Stimulated activated CD8-positive, alpha-beta memory T cell treated with anti-CD3 and anti-CD28 coated beads, Interleukin-12 subunit alpha, Interleukin-12 subunit beta, amount 100 ng/mL, for 1 hour (primary cell): ENCODE measurements around the gene PRDM4.
"Not testable (repeated sequence)": the region's sequence is repeated elsewhere in the genome, so short reads cannot be mapped to it uniquely, and the experiment has no call there.

Source experiments
- DNase-seq: peaks from one replicate; pipeline ENCODE4 v3.0.0-alpha.2; 2020; ENCODE audit warnings: low read depth

The PRDM4 gene

DNA sequence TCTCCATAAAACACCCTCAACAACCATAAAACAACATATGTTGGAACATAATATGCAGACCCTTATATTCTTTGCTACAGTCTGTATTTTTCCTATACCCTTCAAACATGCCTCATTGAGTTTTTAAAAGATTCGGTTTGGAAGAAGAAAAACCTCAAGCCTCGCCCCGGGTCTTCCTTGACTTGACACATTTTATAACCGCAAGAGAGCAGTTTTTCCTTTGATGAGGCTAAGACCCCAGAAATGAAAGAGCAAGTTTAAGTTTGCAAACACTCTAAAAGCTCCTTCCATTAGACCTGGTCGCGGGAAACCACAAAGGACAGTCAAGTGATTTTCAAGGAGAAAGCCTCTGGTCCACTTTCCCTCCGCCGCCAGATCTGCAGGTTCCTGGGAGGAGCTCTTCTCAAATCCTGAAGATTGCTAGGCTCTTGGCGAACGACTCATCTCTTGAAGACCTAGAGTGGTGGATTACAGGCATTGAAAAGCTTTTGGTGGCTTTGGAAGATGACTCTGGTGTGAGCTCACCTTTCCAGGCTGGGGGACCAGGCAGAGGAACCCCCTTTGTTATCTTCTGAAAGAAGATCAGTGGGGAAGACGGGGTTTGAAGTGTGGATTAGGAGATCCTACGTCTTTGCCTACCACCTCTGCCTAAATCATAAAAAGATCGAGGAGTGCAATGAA lies 13.6 kb upstream of the PRDM4 start, which contains the start of gene ASCL4:
Gene ASCL4, plus strand, starts transcription at position 356 of the 681 bp plus-strand sequence. CDS start 515 bp downstream, outside the sequence.
- no peak for DNase-seq

DNA sequence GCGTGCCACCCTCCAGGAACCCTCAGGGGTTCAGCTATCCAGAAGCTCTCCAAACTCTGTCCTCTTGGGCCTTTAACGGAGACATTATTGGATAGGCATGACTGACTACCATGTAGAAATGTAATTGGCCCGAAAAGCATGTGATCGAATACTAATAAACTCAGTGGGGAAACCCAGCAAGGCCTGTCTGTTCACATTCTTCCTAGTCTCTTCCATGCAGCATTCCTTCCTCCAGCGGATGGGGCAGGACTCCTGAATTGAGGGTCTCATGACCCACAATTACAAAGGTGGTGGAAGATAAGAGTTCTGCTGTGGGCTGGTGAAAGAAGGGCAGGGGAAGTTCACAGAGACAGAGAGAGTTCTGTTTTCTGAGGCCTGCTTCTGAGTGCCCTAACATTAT lies 6.5 kb upstream of the PRDM4 start:
- no peak for DNase-seq

DNA sequence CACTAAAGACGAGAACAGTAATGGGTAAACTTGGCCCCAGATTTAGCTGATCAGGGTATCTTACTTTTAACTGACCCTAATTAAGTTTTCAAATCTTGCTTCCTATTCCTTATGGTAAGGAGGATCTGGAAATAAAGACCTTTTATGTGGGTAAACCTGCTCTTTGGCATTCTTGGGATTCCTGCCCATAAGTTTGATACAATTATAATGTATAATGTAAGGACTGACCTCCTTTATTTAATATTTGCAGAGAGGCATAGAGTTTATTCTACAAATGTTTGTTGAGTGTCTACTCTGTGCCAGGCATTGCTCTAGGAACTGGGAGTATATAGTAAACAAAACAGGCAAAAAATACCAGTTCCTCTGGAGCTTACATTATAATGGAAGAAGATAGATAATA lies 4.4 kb upstream of the PRDM4 start:
- DNase-seq = no peak

DNA sequence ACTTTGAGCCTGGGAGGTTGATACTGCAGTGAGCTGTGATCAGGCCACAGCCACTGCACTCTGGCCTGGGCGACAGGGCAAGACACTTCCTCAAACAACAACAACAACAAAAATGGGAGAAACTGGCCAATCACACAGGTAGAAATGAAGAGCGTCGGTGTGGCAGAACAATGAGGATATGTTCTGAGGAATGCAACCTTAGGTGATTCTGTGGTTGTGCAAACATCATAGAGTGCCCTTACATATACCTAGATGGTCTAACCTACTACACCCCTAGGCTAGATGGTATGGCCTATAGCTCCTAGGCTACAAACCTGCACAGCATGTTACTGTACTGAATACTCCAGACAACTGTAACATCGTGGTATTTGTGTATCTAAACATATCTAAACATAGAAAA lies 3.7 kb upstream of the PRDM4 start:
- DNase-seq = no peak

DNA sequence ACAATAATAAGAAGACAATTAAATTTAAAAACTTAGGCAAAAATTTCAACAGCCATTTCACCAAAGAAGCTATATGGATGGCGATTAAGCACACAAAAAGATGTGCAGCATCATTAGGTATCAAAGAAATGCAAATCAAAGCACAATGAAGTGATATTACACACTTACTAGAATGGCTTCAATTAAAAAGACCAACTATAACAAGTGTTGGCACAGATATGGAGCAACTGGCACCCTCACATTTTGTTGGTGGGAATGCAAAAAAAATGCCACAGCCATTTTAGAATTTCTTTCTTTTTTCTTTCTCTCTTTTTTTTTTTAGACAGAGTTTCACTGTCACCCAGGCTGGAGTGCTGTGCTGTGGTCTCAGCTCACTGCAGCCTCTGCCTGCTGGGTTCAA lies 1.9 kb upstream of the PRDM4 start:
- no peak for DNase-seq

DNA sequence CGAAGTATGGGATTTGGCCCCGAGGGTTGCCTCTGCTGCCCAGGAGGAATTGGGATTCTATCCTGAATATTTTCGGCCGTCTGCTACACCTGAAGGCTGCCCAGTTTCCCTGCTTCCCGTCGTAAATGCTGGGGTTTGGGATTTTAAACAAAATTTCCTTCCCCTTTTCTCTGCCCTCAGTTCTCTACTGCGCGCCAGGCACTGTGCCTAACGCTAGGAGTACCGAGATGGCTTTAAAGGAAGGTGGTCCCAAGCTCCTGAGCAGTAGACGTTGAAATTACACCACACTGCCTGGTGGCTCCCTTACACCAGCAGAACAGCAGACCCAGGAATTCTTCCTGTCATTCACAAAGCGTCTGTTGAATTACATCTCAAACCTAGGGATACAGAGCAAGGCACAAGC lies 566 bp upstream of the PRDM4 start:
- no peak for DNase-seq

DNA sequence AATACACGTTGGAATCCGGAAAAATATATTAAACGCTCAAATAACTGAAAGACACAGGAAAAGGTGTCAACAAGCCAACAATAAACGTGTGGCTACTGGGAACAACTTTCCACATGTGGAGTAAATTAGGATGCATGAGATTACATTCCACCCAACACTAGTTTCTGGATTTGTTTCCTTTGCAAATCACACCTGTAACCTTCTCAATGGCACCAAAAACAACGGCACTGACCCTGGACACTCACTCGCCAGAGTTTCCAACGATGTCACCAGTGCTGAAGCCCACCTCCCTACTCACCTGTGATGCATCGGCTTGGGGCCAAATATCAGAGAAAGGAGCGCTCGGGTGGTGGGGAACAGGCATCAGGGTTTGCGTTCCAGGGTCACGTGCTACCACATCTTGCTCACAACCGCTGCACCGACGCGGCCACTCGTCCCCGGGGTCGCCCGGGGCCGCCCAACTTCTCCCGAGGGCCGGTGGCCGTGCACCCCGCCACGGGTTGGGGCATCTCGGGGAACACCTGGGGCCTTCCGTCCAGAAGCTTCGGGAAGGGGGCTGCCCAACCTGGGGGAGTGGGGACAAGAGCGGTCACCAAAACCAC lies 629 bp downstream of the PRDM4 start:
- no peak for DNase-seq

DNA sequence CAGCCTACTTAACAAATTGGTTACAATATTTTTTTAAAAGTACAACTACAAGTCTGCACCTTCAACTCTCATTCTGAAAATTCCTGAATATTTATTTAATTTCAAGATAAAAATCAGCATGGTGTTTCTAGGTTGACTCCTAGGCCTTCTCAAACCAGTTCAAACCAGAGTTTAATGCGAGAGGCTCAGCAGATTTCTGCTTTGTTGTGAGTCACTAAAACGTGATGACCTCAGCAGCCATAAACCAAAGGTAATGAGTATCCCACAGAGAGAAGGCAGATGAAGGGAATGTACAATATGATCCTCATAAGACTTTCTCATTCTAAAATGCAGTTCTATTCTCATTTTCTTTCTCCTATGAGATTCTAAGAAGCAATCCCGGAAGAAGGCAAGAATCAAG lies 1.5 kb downstream of the PRDM4 start:
- no peak for DNase-seq

DNA sequence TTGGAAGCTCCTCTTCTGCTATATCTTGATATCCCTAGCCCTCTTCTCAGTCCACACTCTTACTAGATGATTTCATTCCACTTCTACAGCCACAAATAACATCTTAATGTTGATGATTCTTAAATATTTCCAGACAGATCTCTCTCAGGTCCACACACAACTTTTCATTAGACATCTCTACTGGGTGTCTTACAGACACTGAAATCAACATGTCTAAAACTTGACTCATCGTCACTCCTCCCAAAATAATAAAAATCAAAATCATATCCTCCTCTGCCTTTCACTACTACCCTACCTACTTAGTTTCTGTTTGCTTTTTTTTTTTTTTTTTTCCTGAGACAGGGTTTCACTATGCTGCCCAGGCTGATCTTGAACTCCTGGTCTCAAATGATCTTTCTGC lies 11.9 kb downstream of the PRDM4 start:
- DNase-seq = no peak

DNA sequence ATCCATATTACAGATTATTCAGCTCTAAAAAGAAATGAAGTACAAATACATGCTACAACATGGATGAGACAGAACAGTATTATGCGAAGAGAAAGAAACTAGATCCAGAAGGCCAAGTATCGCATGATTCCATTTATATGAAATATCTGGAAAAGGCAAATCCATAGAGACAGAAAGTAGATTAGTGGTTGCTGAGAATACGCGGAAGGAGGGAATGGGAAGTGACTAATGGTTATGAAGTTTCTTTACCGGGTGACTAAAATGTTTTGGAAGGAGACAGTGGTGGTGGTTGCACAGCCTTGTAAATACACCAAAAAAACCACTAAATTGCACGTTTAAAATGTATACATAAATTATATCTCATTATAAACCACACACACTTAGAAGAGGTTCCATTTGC lies 12.5 kb downstream of the PRDM4 start:
- no peak for DNase-seq

DNA sequence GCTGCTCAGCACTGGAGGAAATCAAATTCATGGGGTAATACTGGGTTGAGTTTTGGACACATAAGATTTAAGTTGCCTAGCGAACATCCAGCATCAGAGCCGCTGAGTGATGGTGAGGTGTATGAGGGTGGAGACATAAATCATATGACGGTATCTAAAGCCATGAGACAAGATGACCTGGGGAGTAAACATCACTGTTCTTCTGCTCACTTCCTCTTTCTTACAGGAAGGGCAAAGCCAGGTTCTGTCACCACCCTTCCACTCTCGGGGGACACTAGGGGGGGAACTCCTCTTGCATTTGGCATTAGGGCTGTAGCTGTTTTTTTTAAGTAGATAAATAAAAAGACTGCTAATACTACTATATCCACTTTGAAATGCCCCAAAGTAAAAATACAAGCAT lies 24.0 kb downstream of the PRDM4 start:
- no peak for DNase-seq

DNA sequence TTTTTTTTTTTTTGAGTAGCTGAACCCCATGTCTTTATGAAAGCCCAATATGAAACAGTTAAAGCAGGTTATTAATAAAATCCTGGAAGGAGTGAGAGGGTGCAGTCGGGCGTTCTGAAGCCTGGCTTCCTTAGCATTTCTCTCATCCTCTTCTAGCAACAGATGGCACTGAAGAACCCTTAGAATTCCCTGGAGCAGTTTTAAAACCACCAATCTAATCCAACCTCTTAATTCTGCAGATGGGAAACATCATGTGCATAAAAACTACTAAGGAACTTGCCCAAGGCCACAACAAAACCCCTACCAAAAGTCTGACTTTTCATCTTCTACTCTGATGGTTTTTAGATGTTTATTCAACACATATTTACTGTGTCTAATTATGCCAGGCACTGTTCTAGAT lies 25.2 kb downstream of the PRDM4 start:
- DNase-seq = no peak

DNA sequence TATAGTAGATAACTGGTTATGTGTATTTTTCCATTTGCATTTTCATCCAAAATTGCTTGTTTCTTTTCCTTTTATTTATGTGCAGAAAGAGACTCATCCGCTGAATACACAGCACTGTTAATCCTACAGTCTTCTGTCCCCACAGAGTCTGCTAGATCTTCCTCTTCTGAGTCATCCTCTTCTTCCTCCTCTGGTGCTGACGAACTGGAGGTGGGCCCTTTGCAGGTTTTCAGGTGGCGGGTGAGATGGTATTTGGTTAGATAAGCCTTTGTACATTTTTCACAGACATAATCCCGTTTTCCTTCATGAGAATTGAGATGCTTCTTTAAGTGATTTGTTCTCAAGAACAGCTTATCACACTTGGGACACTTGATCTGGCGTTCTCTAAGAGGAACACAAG lies 26.8 kb downstream of the PRDM4 start:
- DNase-seq = no peak

DNA sequence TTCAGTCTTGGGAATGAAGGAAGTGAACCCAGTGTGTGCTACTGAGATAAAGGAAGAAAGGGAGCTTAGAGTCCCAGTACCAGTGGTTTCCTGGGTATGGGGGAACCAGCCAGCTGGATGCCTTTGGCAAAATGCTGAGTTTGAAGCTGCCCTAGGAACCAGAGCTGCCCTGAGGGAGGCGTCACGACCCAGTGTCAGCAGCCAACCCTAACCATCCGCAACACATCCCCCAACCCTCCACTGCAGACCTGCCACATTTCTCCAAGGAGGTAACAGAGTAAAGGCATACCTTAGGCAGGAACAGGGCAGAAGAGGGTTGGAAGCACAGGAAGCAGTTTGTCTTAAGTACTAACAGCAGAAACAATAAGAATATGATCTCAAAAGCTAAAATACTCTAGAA lies 28.6 kb downstream of the PRDM4 start:
- DNase-seq = no peak

DNA sequence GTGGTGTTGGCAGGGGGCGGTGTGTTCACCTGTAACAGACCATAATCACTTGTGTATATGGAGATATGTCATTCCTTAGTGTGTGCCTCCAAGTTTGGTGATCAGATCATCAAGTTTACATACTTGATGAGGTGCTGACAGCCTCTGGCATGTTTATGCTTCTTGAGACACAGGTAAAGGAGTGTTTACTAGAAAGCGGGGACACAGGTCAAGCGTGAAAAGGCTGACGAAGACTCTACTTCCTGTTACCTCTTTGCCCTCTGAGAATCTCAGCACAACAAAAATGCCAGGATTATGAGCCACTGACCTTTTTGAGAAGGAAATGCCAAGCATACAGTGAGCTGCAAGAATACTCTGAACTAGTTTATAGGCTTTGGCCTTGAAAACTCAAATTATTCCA lies 29.6 kb downstream of the PRDM4 start:
- no peak for DNase-seq

DNA sequence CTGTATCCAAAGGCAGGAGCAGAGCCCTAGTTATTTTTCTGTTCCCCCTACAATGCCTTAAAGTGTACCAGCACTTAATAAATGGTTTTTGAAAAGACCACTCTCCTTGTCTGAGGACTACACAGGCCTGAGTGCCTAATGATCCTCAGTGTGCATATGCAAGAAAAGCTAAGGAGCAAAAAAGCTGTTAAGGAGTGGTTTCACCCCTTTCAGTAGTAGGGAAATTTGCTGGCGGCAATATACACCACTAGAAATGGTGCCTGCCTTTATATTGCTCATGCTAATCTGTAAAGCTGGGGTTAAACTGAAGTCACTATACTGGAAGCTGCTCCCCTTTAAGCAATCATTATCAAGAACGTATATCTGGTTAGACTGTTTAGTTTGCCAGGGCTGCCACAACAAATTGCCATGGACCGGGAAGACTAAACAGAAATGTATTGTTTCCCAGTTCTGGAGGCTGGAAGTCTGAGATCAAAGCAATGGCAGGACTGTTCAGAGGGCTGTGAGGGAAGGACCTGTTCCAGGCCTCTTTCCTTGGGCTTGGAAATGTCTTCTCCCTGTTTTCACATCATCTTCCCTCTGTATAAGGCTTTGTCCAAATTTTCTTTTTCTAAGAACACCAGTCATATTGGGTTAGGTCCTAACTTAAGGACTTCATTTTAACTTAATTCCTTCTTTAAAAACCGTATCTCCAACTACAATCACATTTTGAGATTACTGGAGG lies 30.2 kb downstream of the PRDM4 start:
- DNase-seq = no peak

DNA sequence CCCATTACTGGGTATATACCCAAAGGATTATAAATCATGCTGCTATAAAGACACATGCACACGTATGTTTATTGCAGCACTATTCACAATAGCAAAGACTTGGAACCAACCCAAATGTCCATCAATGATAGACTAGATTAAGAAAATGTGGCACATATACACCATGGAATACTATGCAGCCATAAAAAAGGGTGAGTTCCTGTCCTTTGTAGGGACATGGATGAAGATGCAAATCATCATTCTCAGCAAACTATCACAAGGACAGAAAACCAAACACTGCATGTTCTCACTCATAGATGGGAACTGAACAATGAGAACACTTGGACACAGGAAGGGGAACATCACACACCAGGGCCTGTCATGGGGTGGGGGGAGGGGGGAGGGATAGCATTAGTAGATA lies 33.2 kb downstream of the PRDM4 start:
- not testable (repeated sequence) for DNase-seq

DNA sequence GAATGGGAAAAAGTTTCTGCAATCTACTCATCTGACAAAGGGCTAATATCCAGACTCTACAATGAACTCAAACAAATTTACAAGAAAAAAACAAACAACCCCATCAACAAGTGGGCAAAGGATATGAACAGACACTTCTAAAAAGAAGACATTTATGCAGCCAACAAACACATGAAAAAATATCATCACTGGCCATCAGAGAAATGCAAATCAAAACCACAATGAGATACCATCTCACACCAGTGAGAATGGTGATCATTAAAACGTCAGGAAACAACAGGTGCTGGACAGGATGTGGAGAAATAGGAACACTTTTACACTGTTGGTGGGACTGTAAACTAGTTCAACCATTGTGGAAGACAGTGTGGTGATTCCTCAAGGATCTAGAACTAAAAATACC lies 33.6 kb downstream of the PRDM4 start:
- DNase-seq = not testable (repeated sequence)

DNA sequence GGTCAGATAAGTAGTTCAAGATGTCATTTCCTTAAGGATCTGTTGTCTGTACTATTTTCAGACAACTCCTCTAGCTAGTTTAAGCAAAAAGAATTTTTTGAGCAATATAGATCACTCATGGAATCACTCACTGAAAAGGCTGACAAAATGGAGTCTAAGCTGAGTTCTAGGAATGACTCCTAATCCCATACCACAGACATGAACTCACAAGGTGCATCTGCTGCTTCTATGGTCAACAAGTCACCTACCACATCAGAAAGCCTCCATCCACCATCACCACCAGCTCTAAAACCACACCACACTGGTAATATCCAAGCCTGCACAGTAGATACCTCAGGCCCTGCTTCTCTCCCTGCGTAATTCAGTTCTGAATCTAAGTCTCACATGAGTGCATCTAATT lies 42.3 kb downstream of the PRDM4 start:
- no peak for DNase-seq

DNA sequence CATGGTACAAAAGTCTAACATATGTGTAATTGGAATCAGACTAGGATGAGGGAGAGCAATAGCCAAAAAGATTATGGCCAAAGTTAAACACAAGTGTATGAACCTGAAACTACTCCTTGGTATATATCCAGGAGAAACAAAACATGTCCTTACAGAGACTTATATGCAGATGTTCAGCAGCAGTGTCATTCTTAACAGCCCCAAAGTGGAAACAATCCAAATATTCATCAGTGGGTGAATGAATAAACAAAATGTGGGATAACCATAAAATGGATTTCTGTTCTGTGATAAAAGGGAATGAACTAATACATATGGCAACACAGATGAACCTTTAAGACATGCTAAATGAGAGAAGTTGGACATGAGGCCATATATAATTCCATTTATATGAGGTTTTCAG lies 45.2 kb downstream of the PRDM4 start:
- no peak for DNase-seq

DNA sequence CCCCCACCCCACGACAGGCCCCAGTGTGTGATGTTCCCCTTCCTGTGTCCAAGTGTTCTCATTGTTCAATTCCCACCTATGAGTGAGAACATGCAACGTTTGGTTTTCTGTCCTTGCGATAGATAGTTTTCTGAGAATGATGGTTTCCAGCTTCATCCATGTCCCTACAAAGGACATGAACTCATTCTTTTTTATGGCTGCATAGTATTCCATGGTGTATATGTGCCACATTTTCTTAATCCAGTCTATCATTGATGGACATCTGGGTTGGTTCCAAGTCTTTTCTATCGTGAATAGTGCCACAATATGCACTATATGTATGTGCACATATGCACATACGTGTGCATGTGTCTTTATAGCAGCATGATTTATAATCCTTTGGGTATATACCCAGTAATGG lies 55.4 kb downstream of the PRDM4 start:
- DNase-seq = not testable (repeated sequence)

DNA sequence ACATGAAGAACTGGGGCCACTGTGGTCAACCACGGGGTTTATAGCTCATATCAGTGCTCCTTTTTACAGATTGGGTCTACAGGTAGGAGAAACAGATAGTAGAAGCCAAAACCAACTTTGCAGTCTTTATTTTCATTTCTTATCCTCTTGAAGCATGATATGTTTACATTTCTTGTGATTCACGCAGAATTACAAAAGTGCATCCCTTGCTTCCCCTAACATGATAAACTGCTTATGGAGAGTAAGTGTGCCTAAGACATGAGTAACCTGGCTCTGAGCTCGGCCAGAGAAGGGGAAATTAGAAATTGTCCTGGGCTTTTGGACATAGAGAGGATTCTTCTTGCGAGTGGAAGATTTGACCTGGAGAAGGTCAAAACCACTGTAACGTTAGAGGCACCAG lies 56.9 kb downstream of the PRDM4 start:
- no peak for DNase-seq

DNA sequence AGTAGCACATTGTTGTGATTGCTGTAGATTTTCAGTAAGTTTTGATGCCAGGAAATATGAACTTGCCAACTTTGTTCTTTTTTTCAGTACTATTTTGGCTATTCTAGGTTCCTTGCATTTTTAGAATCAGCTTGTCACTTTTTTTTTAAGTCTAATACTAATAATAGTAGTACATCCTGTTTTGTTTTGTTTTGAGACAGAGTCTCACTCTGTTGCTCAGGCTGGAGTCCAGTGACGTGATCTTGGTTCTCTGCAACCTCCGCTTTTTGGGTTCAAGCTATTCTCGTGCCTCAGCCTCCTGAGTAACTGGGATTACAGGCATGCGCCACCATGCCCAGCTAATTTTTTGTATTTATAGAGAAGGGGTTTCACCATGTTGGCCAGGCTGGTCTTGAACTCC lies 58.8 kb downstream of the PRDM4 start:
- DNase-seq = no peak

DNA sequence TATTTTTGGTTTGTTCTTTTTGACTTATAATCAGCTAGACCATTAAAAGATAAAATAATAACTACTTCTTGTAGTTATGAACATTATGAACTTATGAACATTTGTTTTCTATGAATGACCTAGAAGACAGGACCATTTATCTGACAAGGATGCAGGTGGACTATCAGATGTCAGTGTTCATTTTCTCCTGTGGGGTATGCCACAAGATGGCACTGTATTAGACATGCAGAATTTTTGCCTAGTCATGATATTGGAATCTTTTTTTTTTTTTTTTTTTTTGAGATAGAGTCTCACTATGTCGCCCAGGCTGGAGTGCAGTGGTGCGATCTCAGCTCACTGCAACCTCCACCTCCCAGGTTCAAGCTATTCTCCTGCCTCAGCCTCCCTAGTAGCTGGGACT lies 65.2 kb downstream of the PRDM4 start:
- DNase-seq = not testable (repeated sequence)
